DMS153 treated with DMSO at 0.1 percent for 48 hours (cell line): Measurements from ENCODE around the gene CHRNA4.

ENCODE experiments used
- DNase-seq: peaks from one replicate; lab custom pipeline; 2025; ENCODE audit not compliant: unreplicated experiment; lab: John Stamatoyannopoulos, UW

CHRNA4 gene

GRCh38 chr20:63322146-63322932 lies 38.8 kb downstream of the CHRNA4 start:
- DNase-seq: no peak

DNA sequence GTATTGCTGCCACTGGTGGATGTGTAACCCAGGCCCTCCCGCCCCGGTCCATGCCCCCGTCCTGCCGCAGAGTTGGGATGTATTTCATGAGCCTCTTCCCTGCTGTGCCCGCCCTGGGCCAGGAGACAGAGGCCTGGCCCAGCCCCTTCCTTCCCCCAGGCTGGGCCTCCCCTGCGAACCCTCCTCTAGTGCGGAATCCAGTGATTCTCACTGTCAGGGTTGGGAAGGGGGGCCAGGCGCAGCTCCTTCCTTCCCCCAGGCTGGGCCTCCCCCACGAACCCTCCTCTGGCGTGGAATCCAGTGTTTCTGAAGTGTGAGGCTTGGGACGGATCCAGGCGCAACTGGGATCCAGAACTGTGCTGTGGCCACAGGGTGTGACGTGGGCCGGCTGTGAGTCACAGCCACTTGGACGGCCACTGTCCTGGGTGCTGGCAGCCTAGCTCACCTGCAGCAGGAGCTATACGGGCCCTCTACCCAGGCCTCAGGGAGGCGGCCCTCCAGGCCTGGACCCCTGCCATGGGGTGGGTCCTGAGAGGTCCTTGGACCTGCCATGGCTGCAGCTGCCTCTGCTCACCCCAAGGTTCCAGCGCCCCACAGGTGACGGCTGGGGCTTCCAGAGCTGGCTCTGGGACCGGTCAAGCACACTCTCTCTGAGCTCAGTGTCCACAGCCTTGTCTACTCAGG lies 39.9 kb downstream of the CHRNA4 start:
- DNase-seq: no peak

- no peak for DNase-seq
Measured at GRCh38 chr20:63320616-63321147, 40.5 kb downstream of the CHRNA4 start.

DNA sequence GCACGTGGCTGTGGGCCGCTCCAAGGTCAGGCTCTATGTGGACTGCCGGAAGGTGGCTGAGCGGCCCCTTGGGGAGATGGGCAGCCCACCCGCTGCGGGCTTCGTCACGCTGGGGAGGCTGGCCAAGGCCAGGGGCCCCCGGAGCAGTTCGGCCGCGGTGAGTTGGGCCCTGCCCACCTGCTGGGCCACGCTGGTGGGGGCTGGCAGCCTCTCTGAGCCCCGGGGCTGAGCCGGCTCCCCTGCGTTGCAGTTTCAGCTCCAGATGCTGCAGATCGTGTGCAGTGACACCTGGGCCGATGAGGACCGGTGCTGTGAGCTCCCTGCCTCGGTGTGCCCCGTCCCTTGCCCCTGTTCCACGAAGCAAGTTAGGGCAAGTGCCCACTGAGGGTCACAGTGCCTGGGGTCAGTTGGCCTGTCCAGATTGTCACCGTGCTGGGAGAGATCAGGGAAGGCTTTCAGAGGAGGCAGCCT lies 41.1 kb downstream of the CHRNA4 start:
- DNase-seq: no peak

- no peak for DNase-seq
Measured at GRCh38 chr20:63319164-63320040, 41.7 kb downstream of the CHRNA4 start.

DNA sequence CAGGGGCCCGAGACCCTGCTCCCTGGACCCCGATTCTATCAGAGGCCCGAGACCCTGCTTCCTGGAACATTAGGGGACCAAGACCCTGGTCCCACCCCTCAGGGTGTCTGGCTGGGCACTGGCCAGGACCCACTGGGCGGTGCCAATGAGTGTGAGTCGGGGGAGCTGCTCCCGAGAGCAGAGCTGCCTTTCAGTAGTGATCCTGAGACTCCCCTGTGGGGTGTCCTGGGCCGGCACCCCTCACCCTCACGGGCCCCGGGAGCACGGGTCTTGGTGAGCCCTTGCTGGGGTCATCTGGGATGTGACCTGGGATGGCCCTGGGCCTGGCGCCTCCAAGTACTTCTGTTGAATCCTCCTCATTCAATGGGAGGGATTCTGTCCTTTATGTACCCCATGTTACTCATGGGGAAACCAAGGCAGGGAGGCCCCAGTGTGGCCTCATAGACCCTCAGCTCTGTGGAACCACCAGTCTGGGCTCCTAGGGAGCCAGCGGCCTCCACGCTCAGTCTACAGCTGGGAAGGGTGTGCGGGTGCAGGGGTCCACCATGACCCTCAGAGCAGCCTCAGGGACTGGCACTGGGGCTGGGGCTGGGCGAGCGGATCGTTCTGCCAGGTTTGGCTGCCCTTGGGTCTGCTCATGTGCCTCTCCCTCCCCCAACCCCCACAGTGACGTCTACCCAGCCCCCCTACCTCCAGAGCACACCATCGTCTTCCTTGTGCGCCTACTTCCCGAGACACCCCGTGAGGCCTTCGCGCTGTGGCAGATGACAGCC lies 42.6 kb downstream of the CHRNA4 start:
- no peak for DNase-seq

GRCh38 chr20:63317601-63318291 lies 43.4 kb downstream of the CHRNA4 start:
- DNase-seq: no peak

GRCh38 chr20:63317061-63317460 lies 44.1 kb downstream of the CHRNA4 start:
- DNase-seq: no peak

- no peak for DNase-seq
Measured at GRCh38 chr20:63316502-63316921, 44.6 kb downstream of the CHRNA4 start.

- DNase-seq: no peak
Measured at GRCh38 chr20:63315731-63316491, 45.2 kb downstream of the CHRNA4 start.

DNA sequence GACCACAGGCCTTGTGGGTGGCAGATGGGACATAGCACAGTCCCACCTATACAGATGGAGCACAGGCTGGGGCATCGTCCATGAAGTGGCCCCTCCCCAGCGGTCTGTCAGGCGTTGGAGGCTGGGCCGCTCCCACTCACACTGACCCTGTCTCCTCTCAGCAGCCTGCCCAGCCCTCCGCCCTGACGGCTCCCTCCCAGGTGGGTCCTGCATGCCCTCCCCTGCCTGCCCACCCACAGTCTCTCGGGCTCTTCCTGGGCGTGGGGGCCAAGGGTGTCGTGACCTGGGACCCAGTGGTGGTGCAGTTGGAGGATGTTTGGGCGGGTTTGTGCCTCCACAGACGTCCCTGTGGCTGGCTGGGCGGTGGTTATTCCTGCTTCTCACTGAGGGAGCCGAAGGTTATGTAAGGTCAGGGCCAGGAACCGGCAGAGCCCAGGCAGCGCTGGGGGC lies 45.9 kb downstream of the CHRNA4 start:
- DNase-seq: no peak

DNA sequence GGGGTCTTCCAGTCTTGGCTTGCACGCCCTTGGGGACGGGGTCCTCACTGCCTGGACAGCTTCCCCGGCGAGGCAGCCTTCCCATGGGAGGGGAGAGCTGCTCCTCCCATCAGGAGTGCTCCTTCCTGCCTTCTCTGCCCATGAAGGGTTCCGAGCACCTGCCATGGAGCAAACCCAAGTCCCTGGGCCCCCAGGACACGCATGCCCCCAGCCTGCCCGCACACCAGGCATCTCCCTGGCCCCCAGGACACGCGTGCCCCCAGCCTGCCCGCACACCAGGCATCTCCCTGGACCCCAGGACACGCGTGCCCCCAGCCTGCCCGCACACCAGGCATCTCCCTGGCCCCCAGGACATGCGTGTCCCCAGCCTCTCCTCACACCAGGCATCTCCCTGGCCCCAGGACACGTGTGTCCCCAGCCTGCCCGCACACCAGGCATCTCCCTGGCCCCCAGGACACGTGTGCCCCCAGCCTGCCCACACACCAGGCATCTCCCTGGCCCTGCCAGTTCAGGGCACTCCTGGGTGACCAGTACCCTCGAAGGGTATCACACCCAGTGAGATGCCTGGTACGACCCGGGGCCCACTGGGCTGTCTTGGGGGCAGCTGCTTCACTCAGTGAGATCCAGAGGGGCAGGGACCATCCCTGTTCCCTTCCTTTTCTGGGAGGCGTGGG lies 46.4 kb downstream of the CHRNA4 start:
- DNase-seq: no peak

DNA sequence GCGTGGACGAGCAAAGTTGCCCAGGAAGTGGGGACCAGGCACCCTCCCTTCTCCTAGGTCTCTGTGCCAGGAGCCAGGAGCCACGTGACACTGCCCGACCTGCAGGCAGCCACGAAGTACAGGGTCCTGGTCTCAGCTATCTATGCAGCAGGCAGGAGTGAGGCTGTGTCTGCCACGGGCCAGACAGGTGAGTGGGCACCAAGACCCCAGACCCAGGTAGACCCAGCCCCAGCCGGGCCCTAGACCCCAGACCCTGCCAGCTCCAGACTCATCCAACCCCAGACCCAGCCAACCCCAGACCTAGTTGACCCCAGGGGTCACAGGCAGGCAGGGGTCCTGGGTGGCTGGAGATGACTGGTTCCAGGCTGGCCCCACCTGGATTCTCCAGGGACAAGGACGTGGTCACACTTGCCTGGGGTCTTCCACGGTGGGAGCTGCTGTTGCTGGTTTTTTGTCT lies 47.1 kb downstream of the CHRNA4 start:
- no peak for DNase-seq

DNA sequence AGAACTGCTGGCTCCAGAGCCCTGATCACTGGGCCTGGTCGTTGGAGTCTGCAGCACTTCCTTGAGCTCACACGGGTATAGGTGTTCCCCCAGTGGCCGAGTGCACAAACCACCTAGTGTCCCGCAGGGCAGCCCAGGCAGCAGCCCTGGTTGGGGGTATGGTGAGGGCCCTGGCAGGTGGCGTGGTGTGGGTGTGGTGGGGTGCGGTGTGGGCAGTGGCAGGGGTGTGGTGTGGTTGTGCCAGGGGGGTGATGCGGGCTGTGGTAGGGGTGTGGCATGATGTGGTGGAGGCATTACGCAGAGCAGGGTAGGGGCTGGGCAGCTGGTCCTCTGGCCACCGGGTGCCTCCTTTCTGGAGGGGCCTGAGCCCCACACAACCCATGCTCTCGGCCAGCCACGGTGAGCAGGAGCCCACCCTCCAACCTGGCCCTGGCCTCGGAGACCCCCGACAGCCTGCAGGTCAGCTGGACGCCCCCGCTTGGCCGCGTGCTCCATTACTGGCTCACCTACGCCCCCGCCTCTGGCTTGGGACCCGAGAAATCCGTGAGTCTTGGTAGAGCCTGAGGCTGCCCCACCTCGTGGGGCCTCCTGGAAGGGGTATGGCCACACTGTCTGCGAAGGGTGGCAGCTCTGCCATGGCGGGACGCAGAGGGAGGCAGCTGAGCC lies 47.7 kb downstream of the CHRNA4 start:
- no peak for DNase-seq

DNA sequence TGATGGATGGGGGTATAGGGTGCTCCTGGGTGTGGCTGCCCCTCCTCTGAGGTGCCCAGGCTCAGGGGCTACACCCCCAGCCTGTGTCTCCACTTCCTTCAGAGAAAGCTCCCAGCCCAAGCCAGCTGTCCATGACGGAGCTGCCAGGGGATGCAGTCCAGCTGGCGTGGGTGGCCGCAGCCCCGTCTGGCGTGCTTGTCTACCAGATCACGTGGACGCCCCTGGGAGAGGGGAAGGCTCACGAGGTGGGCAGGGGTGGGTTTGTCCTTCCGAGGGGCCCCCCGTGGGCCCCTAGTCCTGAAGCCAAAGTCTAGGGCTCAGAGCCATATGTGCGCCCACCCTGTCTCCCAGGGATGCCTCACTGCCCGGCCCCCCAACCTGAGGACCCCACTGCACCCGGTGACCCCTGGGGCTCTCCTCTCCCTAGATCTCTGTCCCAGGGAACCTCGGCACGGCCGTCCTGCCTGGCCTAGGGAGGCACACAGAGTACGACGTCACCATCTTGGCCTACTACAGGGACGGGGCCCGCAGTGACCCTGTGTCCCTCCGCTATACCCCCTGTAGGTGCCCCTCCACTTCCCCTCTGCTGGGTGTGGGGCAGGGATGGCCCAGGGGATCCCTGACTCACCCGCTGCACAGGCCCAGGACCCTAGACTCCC lies 48.3 kb downstream of the CHRNA4 start:
- no peak for DNase-seq

DNA sequence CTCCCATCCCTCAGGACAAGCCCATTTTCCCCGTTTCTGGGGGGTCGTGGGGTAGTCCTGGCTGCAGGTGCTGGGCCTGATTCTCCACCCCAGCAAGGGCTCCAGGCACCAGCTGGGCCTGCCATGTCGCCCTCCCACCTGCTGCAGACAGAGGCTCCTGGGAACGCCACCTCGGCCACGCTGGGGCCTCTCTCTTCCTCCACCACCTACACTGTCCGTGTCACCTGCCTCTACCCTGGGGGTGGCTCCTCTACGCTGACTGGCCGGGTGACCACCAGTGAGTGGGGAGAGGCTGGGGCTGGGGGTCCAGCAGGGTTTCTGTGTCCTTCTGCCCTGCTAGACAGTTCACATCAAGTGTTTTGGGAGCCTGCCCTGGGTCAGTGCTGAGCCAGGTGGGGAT lies 48.9 kb downstream of the CHRNA4 start:
- DNase-seq: no peak

DNA sequence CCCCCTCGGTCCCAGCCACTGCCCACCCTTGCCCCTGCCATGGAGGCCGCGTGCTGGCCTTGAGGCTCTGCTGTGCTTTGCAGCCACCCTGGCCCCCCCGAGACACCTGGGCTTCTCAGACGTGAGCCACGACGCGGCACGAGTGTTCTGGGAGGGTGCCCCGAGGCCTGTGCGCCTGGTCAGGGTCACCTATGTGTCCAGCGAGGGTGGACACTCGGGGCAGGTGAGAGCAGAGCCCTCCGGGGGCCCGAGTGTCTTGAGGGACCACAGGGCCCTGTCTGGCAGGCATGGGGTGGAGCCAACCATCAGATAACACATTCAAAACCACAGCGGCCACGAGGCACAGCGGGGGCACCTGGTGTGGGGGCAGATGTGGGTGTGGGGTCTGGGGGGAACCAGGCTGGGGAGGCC lies 49.3 kb downstream of the CHRNA4 start:
- no peak for DNase-seq
